ENCODE data around the gene MYOZ3. TPM values are rescaled to one million over a fixed set of nuclear protein-coding genes. Genes with fewer than 3 reads are reported as not detected.

Gene MYOZ3
- total RNA-seq, 1 experiment from 2014 or later: not detected

DNA sequence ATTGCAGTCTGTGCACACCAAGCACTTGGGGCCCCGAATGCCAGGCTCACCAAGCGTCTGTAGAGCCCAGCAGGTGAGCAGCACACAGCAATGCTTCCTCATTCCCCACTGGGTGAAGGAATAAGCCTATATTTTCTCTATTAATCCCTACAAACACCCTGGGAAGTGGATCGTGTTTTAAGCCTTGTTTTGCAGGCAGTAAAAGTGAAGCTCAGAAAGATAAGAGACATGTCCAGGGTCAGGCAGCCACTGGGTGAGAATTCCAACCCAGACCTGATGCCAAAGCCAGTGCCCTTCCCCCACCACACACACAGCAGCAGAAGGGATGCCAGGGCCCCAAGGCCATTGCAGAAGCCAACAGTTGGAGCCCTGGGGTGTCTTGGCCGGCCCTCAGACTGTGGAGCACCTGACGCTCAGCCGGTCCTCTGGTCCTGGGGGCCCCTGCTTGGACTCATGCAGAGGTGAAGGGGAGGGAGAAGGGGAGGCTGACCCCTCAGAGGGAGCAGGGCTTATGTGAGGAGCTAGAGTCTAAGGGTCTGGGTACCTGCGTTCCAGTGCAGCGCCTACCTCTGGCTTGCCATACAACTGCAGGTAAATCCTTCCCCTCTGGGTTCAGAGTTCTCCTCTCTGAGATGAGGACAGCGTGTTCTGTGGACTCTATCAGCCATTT lies 46.9 kb upstream of the MYOZ3 start:
- no peaks in the 10 kb centered on the region for H3K9me3 ChIP-seq (ENCODE audit: low read length)
- no peak overlapping the region for H3K9ac ChIP-seq (ENCODE audit: low read length)
- H3K36me3 ChIP-seq (ENCODE audit: low read depth, low read length): no peaks in the 10 kb centered on the region
- no peak for TF ChIP-seq EZH2phosphoT487 (IDR thresholded peaks at IDR 0.05; ENCODE audit: borderline replicate concordance, low read length)
- TF ChIP-seq EZH2 (IDR thresholded peaks at IDR 0.05; ENCODE audit: low read length, unreplicated experiment): no peak
- TF ChIP-seq CTCF (conservative IDR thresholded peaks at IDR 0.05; ENCODE audit: low read depth, low read length): no peak
- H3K4me1 ChIP-seq (ENCODE audit: insufficient read depth, low read length): no peaks in the 10 kb centered on the region
- no TSS peak for BruUV-seq (replicated peaks)
- H3K27me3 ChIP-seq (ENCODE audit: low read length): peaks cover 11% of the 10 kb centered on the region; the same call in 1 of the 2 replicates
- no peak overlapping the region for H3K4me3 ChIP-seq (ENCODE audit: low read length)
- H3F3A ChIP-seq (ENCODE audit: low read length, unreplicated experiment): no peaks in the 10 kb centered on the region
- H3K4me2 ChIP-seq (ENCODE audit: low read length): no peak overlapping the region
- intact Hi-C loops (cut with micrococcal nuclease): no loop called here
- DNase-seq (no peak), ATAC-seq (no peak)
- H3K79me2 ChIP-seq (ENCODE audit: low read length): no peaks in the 10 kb centered on the region
- H3K9me2 ChIP-seq (replicated peaks; ENCODE audit: low read length): no peaks in the 10 kb centered on the region
- CTCF ChIA-PET: no interaction called here
- POLR2A ChIA-PET (ENCODE audit: unreplicated experiment): no interaction called here
- H3K27ac ChIP-seq (ENCODE audit: low read length): no peak overlapping the region
- no peak overlapping the region for H2AFZ ChIP-seq (ENCODE audit: low read length)
- H4K20me1 ChIP-seq (ENCODE audit: low read length): no peaks in the 10 kb centered on the region

GRCh38 chr5:150614661-150615060 lies 46.4 kb upstream of the MYOZ3 start:
- POLR2A ChIA-PET (ENCODE audit: unreplicated experiment): no interaction called here
- no peak for ATAC-seq

More at GRCh38 chr5:150614661-150615060, 46.4 kb upstream of the MYOZ3 start:
- H3K4me3 ChIP-seq (ENCODE audit: low read length): no peak overlapping the region
- H2AFZ ChIP-seq (ENCODE audit: low read length): no peak overlapping the region
- no peaks in the 10 kb centered on the region for H4K20me1 ChIP-seq (ENCODE audit: low read length)
- H3K9me2 ChIP-seq (replicated peaks; ENCODE audit: low read length): no peaks in the 10 kb centered on the region
- H3K36me3 ChIP-seq (ENCODE audit: low read depth, low read length): no peaks in the 10 kb centered on the region
- no peak for TF ChIP-seq CTCF (conservative IDR thresholded peaks at IDR 0.05; ENCODE audit: low read depth, low read length)
- no peak for TF ChIP-seq EZH2phosphoT487 (IDR thresholded peaks at IDR 0.05; ENCODE audit: borderline replicate concordance, low read length)
- no peak for DNase-seq
- no peaks in the 10 kb centered on the region for H3K4me1 ChIP-seq (ENCODE audit: insufficient read depth, low read length)
- intact Hi-C loops (cut with micrococcal nuclease): no loop called here
- no peaks in the 10 kb centered on the region for H3F3A ChIP-seq (ENCODE audit: low read length, unreplicated experiment)
- BruUV-seq (replicated peaks): no TSS peak
- CTCF ChIA-PET: no interaction called here
- peaks cover 11% of the 10 kb centered on the region; the same call in 1 of the 2 replicates for H3K27me3 ChIP-seq (ENCODE audit: low read length)
- H3K9me3 ChIP-seq (ENCODE audit: low read length): no peaks in the 10 kb centered on the region
- no peak overlapping the region for H3K9ac ChIP-seq (ENCODE audit: low read length)
- H3K79me2 ChIP-seq (ENCODE audit: low read length): no peaks in the 10 kb centered on the region
- H3K4me2 ChIP-seq (ENCODE audit: low read length): no peak overlapping the region
- H3K27ac ChIP-seq (ENCODE audit: low read length): no peak overlapping the region

All from PC-3 (cell line).